SK-N-SH (cell line): ENCODE results near the gene GPRASP3.

Source experiments
- EP300 ChIP-seq, 2 experiments: IDR thresholded peaks; 2 replicates each; pipeline versions ENCODE4 v1.4.0 to v1.6.1; 2012; ENCODE audit warnings: borderline replicate concordance in 1 of 2, low read depth in 1 of 2, low read length in 1 of 2
- EZH2phosphoT487 ChIP-seq: fragments of 200-600 bp; sonication (generic); IDR thresholded peaks from 2 replicates; pipeline ENCODE4 v1.6.1; 2017; ENCODE audit warnings: low read depth, mixed run types, mild to moderate bottlenecking, antibody characterized with exemption, moderate library complexity, borderline replicate concordance
- MEF2A ChIP-seq: IDR thresholded peaks from 2 replicates; pipeline ENCODE4 v1.4.0; 2012; ENCODE audit warnings: low read depth, borderline replicate concordance
- NRF1 ChIP-seq: IDR thresholded peaks from 2 replicates; pipeline ENCODE4 v1.6.1; 2012; ENCODE audit warnings: low read depth, mild to moderate bottlenecking, low read length
- RFX5 ChIP-seq: IDR thresholded peaks from 2 replicates; pipeline ENCODE4 v1.6.1; 2012; ENCODE audit warnings: mild to moderate bottlenecking, improper control_type of control experiment, low read length
- YY1 ChIP-seq: IDR thresholded peaks from 2 replicates; pipeline ENCODE4 v1.4.0; 2012; ENCODE audit warnings: low read depth, mild to moderate bottlenecking
- TF ChIP-seq, protein P1 (sequence below): fragments of 200-600 bp; sonication (generic); IDR thresholded peaks from 2 replicates; pipeline ENCODE4 v1.6.1; 2017; ENCODE audit warnings: antibody characterized with exemption, mild to moderate bottlenecking, moderate library complexity
- TF ChIP-seq, protein P2 (sequence below): IDR thresholded peaks from 2 replicates; pipeline ENCODE4 v1.4.0; 2012; ENCODE audit warnings: low read depth
- TF ChIP-seq, protein P3 (sequence below): IDR thresholded peaks from 2 replicates; pipeline ENCODE4; 2012

DNA sequence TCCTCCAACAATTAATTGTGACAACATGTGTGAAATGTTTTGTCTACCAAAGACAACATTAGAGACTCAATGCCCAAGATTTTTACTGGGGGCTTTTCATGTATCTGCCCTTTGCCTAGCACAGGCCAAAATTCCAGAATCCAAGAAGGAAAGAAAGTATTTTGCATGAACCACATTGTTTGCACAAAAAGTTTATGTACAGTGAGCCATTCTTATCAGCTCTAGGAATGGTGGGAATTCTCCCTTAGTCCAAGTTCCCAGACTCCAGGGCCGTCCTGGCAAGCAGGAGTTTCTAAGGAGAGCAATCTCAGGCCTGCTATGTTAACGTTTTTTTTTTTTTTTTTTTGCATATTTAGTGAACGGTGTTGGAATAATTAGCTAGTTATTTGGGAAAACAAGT is 47.7 kb upstream of the GPRASP3 start:
- TF ChIP-seq, protein P1, sequence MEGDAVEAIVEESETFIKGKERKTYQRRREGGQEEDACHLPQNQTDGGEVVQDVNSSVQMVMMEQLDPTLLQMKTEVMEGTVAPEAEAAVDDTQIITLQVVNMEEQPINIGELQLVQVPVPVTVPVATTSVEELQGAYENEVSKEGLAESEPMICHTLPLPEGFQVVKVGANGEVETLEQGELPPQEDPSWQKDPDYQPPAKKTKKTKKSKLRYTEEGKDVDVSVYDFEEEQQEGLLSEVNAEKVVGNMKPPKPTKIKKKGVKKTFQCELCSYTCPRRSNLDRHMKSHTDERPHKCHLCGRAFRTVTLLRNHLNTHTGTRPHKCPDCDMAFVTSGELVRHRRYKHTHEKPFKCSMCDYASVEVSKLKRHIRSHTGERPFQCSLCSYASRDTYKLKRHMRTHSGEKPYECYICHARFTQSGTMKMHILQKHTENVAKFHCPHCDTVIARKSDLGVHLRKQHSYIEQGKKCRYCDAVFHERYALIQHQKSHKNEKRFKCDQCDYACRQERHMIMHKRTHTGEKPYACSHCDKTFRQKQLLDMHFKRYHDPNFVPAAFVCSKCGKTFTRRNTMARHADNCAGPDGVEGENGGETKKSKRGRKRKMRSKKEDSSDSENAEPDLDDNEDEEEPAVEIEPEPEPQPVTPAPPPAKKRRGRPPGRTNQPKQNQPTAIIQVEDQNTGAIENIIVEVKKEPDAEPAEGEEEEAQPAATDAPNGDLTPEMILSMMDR, result no peak
- TF ChIP-seq, protein P2, sequence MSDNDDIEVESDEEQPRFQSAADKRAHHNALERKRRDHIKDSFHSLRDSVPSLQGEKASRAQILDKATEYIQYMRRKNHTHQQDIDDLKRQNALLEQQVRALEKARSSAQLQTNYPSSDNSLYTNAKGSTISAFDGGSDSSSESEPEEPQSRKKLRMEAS, result no peak
- TF ChIP-seq EP300 (IDR thresholded peaks at IDR 0.05; ENCODE audit: borderline replicate concordance in 1 of 2, low read depth in 1 of 2, low read length in 1 of 2) (no peak), NRF1 (no peak), MEF2A (no peak), YY1 (no peak), RFX5 (no peak), EZH2phosphoT487 (no peak)
- TF ChIP-seq, protein P3, sequence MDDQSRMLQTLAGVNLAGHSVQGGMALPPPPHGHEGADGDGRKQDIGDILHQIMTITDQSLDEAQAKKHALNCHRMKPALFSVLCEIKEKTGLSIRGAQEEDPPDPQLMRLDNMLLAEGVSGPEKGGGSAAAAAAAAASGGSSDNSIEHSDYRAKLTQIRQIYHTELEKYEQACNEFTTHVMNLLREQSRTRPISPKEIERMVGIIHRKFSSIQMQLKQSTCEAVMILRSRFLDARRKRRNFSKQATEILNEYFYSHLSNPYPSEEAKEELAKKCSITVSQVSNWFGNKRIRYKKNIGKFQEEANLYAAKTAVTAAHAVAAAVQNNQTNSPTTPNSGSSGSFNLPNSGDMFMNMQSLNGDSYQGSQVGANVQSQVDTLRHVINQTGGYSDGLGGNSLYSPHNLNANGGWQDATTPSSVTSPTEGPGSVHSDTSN, result no peak
